HG03095 (cell line): ENCODE results near the gene CADPS.

Experiments
- ATAC-seq: cut with Tn5 transposase; IDR thresholded peaks from one replicate; pipeline ENCODE4 v1.9.1; 2021; ENCODE audit warnings: moderate library complexity; ENCODE audit not compliant: unreplicated experiment

CADPS gene

GRCh38 chr3:62688812-62689211, 186.4 kb downstream of the CADPS start:
- ATAC-seq: no peak

GRCh38 chr3:62688050-62688449, 187.2 kb downstream of the CADPS start:
- ATAC-seq: no peak

GRCh38 chr3:62686503-62687294, 188.5 kb downstream of the CADPS start:
- ATAC-seq: no peak

GRCh38 chr3:62682826-62683225, 192.4 kb downstream of the CADPS start:
- ATAC-seq: no peak

- no peak for ATAC-seq
Measured at GRCh38 chr3:62679988-62680387, 195.2 kb downstream of the CADPS start.

- no peak for ATAC-seq
Measured at GRCh38 chr3:62678841-62679240, 196.4 kb downstream of the CADPS start.

- ATAC-seq: no peak
Measured at GRCh38 chr3:62677926-62678325, 197.3 kb downstream of the CADPS start.

- no peak for ATAC-seq
Measured at GRCh38 chr3:62676689-62677271, 198.4 kb downstream of the CADPS start.

GRCh38 chr3:62675492-62675891, 199.7 kb downstream of the CADPS start:
- no peak for ATAC-seq

- ATAC-seq: no peak
Measured at GRCh38 chr3:62672988-62673313, 202.3 kb downstream of the CADPS start.

- no peak for ATAC-seq
Measured at GRCh38 chr3:62672270-62672987, 202.8 kb downstream of the CADPS start.

- no peak for ATAC-seq
Measured at GRCh38 chr3:62670351-62670750, 204.9 kb downstream of the CADPS start.

GRCh38 chr3:62669161-62669560, 206.1 kb downstream of the CADPS start:
- no peak for ATAC-seq

GRCh38 chr3:62667714-62668113, 207.5 kb downstream of the CADPS start:
- ATAC-seq: no peak

GRCh38 chr3:62665627-62666437, 209.4 kb downstream of the CADPS start:
- ATAC-seq: peak; percentile 83

GRCh38 chr3:62662677-62663076, 212.5 kb downstream of the CADPS start:
- ATAC-seq: no peak

- no peak for ATAC-seq
Measured at GRCh38 chr3:62659660-62660059, 215.6 kb downstream of the CADPS start.

GRCh38 chr3:62655691-62656063, 219.5 kb downstream of the CADPS start:
- ATAC-seq: no peak

- ATAC-seq: no peak
Measured at GRCh38 chr3:62655056-62655690, 220.0 kb downstream of the CADPS start.

- ATAC-seq: no peak
Measured at GRCh38 chr3:62653796-62654195, 221.4 kb downstream of the CADPS start.

GRCh38 chr3:62647711-62648110, 227.5 kb downstream of the CADPS start:
- ATAC-seq: no peak
